PC-3 (cell line): ENCODE data around the gene MYO6.
"Not testable (repeated sequence)": the region's sequence is repeated elsewhere in the genome, so short reads cannot be mapped to it uniquely, and the experiment has no call there.

Source experiments
- EZH2 ChIP-seq: fragments of 300-600 bp; sonication (generic); IDR thresholded peaks from one replicate; pipeline ENCODE4 v1.6.1; 2017; ENCODE audit warnings: antibody characterized with exemption, mild to moderate bottlenecking, low read length; ENCODE audit not compliant: unreplicated experiment
- EZH2phosphoT487 ChIP-seq: fragments of 300-600 bp; sonication (generic); IDR thresholded peaks from 2 replicates; pipeline ENCODE4 v1.6.1; 2018; ENCODE audit warnings: mild to moderate bottlenecking, antibody characterized with exemption, low read length, borderline replicate concordance
- TF ChIP-seq, protein P1 (sequence below): fragments of 300-600 bp; sonication (generic); conservative IDR thresholded peaks from 2 replicates; pipeline ENCODE4 v1.5.1; 2017; ENCODE audit warnings: antibody characterized with exemption, low read depth, mild to moderate bottlenecking, low read length

GRCh38 chr6:75905129-75905528 lies 156.1 kb downstream of the MYO6 start:
- TF ChIP-seq EZH2, EZH2phosphoT487: not testable (repeated sequence)
- TF ChIP-seq, protein P1, sequence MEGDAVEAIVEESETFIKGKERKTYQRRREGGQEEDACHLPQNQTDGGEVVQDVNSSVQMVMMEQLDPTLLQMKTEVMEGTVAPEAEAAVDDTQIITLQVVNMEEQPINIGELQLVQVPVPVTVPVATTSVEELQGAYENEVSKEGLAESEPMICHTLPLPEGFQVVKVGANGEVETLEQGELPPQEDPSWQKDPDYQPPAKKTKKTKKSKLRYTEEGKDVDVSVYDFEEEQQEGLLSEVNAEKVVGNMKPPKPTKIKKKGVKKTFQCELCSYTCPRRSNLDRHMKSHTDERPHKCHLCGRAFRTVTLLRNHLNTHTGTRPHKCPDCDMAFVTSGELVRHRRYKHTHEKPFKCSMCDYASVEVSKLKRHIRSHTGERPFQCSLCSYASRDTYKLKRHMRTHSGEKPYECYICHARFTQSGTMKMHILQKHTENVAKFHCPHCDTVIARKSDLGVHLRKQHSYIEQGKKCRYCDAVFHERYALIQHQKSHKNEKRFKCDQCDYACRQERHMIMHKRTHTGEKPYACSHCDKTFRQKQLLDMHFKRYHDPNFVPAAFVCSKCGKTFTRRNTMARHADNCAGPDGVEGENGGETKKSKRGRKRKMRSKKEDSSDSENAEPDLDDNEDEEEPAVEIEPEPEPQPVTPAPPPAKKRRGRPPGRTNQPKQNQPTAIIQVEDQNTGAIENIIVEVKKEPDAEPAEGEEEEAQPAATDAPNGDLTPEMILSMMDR = not testable (repeated sequence)
